Hepatocyte (in vitro differentiated cells): Measurements from ENCODE around the gene SPECC1.

Experiments used
- CTCF ChIP-seq: fragments of 200-600 bp; sonication (generic); IDR thresholded peaks from 2 replicates; pipeline ENCODE4 v1.5.1; 2016; ENCODE audit warnings: antibody characterized with exemption, mild to moderate bottlenecking; ENCODE audit not compliant: poor library complexity
- EZH2 ChIP-seq: fragments of 200-600 bp; sonication (generic); IDR thresholded peaks from 2 replicates; pipeline ENCODE4 v1.6.1; 2016; ENCODE audit warnings: antibody characterized with exemption, mild to moderate bottlenecking, borderline replicate concordance
- EZH2phosphoT487 ChIP-seq: fragments of 200-600 bp; sonication (generic); IDR thresholded peaks from one replicate; pipeline ENCODE4 v1.6.1; 2018; ENCODE audit warnings: antibody characterized with exemption, mild to moderate bottlenecking, low read depth, moderate library complexity; ENCODE audit not compliant: unreplicated experiment, severe bottlenecking

GRCh38 chr17:20260268-20260667 is 251.1 kb downstream of the SPECC1 start:
- no peak for TF ChIP-seq CTCF
- TF ChIP-seq EZH2: no peak
- TF ChIP-seq EZH2phosphoT487: no peak
